ENCODE results near the gene GRIA3.

GRIA3 gene

GRCh38 chrX:123193101-123193500, 9.0 kb downstream of the GRIA3 start:
- ATAC-seq (no peak), DNase-seq (no peak)

- no peak for ATAC-seq
- no peak for DNase-seq
Measured at GRCh38 chrX:123199338-123199737, 15.3 kb downstream of the GRIA3 start.

GRCh38 chrX:123201720-123202119, 17.6 kb downstream of the GRIA3 start:
- no peak for DNase-seq
- no peak for ATAC-seq

GRCh38 chrX:123202523-123202922, 18.4 kb downstream of the GRIA3 start:
- DNase-seq (no peak), ATAC-seq (no peak)

GRCh38 chrX:123203772-123204171, 19.7 kb downstream of the GRIA3 start:
- DNase-seq: no peak
- ATAC-seq: no peak

GRCh38 chrX:123206176-123206575, 22.1 kb downstream of the GRIA3 start:
- no peak for ATAC-seq
- DNase-seq: no peak

GRCh38 chrX:123210252-123210651, 26.2 kb downstream of the GRIA3 start:
- no peak for DNase-seq
- ATAC-seq: no peak

GRCh38 chrX:123215397-123216089, 31.5 kb downstream of the GRIA3 start:
- ATAC-seq (no peak), DNase-seq (no peak)

- no peak for DNase-seq
- ATAC-seq: no peak
Measured at GRCh38 chrX:123217077-123217476, 33.0 kb downstream of the GRIA3 start.

- no peak for ATAC-seq
- DNase-seq: no peak
Measured at GRCh38 chrX:123217728-123218127, 33.6 kb downstream of the GRIA3 start.

GRCh38 chrX:123219916-123220315, 35.8 kb downstream of the GRIA3 start:
- ATAC-seq (no peak), DNase-seq (no peak)

- DNase-seq (no peak), ATAC-seq (no peak)
Measured at GRCh38 chrX:123222920-123223319, 38.8 kb downstream of the GRIA3 start.

- ATAC-seq: no peak
- no peak for DNase-seq
Measured at GRCh38 chrX:123223409-123223808, 39.3 kb downstream of the GRIA3 start.

- DNase-seq (no peak), ATAC-seq (no peak)
Measured at GRCh38 chrX:123223859-123224258, 39.8 kb downstream of the GRIA3 start.

GRCh38 chrX:123230798-123231197, 46.7 kb downstream of the GRIA3 start:
- DNase-seq (no peak), ATAC-seq (no peak)

GRCh38 chrX:123236859-123237258, 52.8 kb downstream of the GRIA3 start:
- DNase-seq: no peak
- ATAC-seq: no peak

GRCh38 chrX:123237271-123237670, 53.2 kb downstream of the GRIA3 start:
- DNase-seq (no peak), ATAC-seq (no peak)

GRCh38 chrX:123254457-123254856, 70.4 kb downstream of the GRIA3 start:
- no peak for ATAC-seq
- no peak for DNase-seq

- ATAC-seq (no peak), DNase-seq (no peak)
Measured at GRCh38 chrX:123256378-123256777, 72.3 kb downstream of the GRIA3 start.

GRCh38 chrX:123260920-123261418, 76.9 kb downstream of the GRIA3 start:
- DNase-seq (no peak), ATAC-seq (no peak)

- ATAC-seq (no peak), DNase-seq (no peak)
Measured at GRCh38 chrX:123263270-123263669, 79.2 kb downstream of the GRIA3 start.

- DNase-seq (no peak), ATAC-seq (no peak)
Measured at GRCh38 chrX:123263747-123264146, 79.7 kb downstream of the GRIA3 start.

GRCh38 chrX:123267220-123267619, 83.1 kb downstream of the GRIA3 start:
- no peak for DNase-seq

GRCh38 chrX:123271902-123272301, 87.8 kb downstream of the GRIA3 start:
- ATAC-seq: no peak

More at GRCh38 chrX:123267220-123267619, 83.1 kb downstream of the GRIA3 start:
- ATAC-seq: no peak

More at GRCh38 chrX:123271902-123272301, 87.8 kb downstream of the GRIA3 start:
- no peak for DNase-seq

All from stimulated activated naive CD8-positive, alpha-beta T cell treated with anti-CD3 and anti-CD28 coated beads, Interleukin-15, Interleukin-2, amounts not matched to agents 100 U/mL and 50 U/mL, for 24 hours (primary cell).